Epithelial cell of proximal tubule (primary cell): ENCODE data around the gene PRRT1. TPM values are rescaled to one million over a fixed set of nuclear protein-coding genes. Genes with fewer than 3 reads are reported as not detected.
"Not testable (repeated sequence)": the region's sequence is repeated elsewhere in the genome, so short reads cannot be mapped to it uniquely, and the experiment has no call there.

Source experiments
- DNase-seq: peaks from one replicate; pipeline ENCODE4 v3.0.0-alpha.2; 2011; ENCODE audit warnings: low read depth
- H3K4me3 ChIP-seq: 2 replicates; pipeline ENCODE4 v1.5.1; 2011; ENCODE audit warnings: low read depth, mild to moderate bottlenecking, low read length
- CTCF ChIP-seq: conservative IDR thresholded peaks from 2 replicates; pipeline ENCODE4 v1.5.1; 2012; ENCODE audit warnings: low read depth, mild to moderate bottlenecking, low read length
- total RNA-seq: library from RNA; depleted of rRNA; stranded (reverse); fragments of >200 nt; gene quantifications from 2 replicates; pipeline ENCODE4 v1.2.3, GENCODE V29; 2015

The PRRT1 gene
- total RNA-seq, 1 donor from 2014 or later: not detected

DNA sequence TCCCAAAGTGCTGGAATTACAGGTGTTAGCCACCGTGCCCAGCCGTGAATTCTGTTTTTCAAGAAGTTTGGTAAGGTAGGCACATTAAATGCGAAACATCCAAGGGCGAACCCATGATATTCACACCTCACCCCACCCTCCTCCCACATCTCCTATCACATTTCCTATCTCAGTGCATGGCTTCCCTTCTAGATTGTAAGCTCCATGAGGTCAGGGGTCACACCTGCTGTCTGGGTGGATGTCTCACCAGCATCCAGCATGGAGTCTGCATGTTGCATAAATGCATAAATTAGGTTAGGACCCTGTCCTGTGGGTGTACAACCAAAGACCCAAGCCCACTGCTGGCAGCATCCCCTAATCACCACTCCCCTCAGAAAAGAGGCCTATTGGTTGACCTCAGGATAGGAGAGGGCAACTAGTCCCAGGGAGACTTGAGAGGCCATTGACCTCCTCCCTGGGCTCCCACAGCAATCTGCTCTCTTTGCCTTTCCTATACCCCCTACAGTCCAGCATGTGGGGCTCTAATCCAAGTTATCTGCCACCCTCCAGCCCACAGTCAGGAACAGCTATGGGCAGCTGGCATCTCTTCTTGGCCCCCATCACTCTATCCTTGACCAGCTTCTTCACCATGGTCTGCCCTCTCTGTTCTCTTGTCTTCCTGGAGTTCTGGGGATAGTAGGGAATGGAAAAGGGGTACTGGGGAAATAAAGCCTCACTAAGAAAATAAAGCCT lies 4.2 kb downstream of the PRRT1 start:
- no peak for DNase-seq
- H3K4me3 ChIP-seq: peak overlapping the region; percentile 47
- TF ChIP-seq CTCF: no peak

- DNase-seq: no peak
- no peak for TF ChIP-seq CTCF
- H3K4me3 ChIP-seq: no peak overlapping the region
Measured at GRCh38 chr6:32146687-32147086, 5.1 kb downstream of the PRRT1 start.

DNA sequence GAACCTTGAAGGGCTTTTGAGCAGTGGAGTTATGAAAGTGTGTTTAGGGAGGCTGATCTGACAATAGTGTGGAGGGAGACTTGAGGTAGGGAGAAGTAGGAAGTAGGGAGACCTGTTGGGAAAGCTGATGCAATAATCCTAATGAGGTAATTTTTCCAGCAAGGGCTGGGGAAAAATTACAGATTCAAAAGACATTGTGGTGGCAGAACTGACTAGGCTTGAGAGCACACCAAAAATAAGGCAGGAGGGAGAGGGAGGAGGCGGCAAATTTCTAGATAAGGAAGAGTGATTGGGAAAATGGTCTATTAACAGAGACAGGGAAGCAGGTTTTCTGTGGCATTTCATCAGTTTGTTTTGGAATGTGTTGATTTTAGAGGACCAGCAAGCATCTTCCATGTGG lies 5.5 kb downstream of the PRRT1 start:
- no peak for TF ChIP-seq CTCF
- no peak for DNase-seq
- no peak overlapping the region for H3K4me3 ChIP-seq

- not testable (repeated sequence) for DNase-seq, H3K4me3 ChIP-seq
Measured at GRCh38 chr6:32144238-32144637, 7.5 kb downstream of the PRRT1 start.

GRCh38 chr6:32140420-32141046 lies 11.2 kb downstream of the PRRT1 start:
- no peak for TF ChIP-seq CTCF
- DNase-seq: no peak
- no peak overlapping the region for H3K4me3 ChIP-seq

- H3K4me3 ChIP-seq: no peak overlapping the region
- no peak for TF ChIP-seq CTCF
- no peak for DNase-seq
Measured at GRCh38 chr6:32139590-32139989, 12.1 kb downstream of the PRRT1 start.

DNA sequence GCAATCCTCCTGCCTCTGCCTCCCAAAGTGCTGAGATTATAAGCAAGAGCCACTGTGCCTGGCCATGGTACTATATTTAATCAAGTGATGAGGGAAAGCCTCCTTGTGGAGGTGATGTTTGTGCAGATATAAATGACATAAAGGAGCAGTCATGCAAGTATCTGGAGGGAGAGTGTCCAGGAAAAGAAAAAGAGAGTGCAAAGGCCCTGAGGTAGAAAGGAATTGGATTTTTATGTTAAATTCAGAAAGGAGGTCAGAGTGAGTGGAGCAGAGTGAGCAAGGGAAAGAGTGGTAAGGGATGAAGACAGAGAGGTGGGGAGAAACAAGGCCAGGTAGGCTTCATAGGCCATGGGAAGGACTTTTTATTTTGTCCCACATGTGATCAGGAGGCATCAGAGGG lies 14.3 kb downstream of the PRRT1 start:
- no peak for DNase-seq
- no peak for TF ChIP-seq CTCF
- no peak overlapping the region for H3K4me3 ChIP-seq
